HG03159 (cell line): ENCODE measurements around the gene COLGALT1.
"Not testable (repeated sequence)": the region's sequence is repeated elsewhere in the genome, so short reads cannot be mapped to it uniquely, and the experiment has no call there.

Experiments
- ATAC-seq: cut with Tn5 transposase; IDR thresholded peaks from one replicate; pipeline ENCODE4 v1.9.1; 2021; ENCODE audit warnings: mild to moderate bottlenecking, moderate library complexity; ENCODE audit not compliant: unreplicated experiment

The COLGALT1 gene

GRCh38 chr19:17532116-17532515 is 23.3 kb upstream of the COLGALT1 start:
- ATAC-seq: no peak

- no peak for ATAC-seq
Observed at GRCh38 chr19:17532557-17532956, 22.9 kb upstream of the COLGALT1 start.

- no peak for ATAC-seq
Observed at GRCh38 chr19:17534767-17535166, 20.7 kb upstream of the COLGALT1 start.

GRCh38 chr19:17536955-17537354 is 18.5 kb upstream of the COLGALT1 start:
- ATAC-seq: no peak

GRCh38 chr19:17538684-17539237 is 16.7 kb upstream of the COLGALT1 start:
- ATAC-seq: peak; percentile 17

GRCh38 chr19:17539238-17540117 is 16.0 kb upstream of the COLGALT1 start:
- peak; percentile 66 for ATAC-seq

- no peak for ATAC-seq
Observed at GRCh38 chr19:17540174-17540573, 15.3 kb upstream of the COLGALT1 start.

- ATAC-seq: no peak
Observed at GRCh38 chr19:17541184-17541759, 14.2 kb upstream of the COLGALT1 start.

- no peak for ATAC-seq
Observed at GRCh38 chr19:17542042-17542441, 13.4 kb upstream of the COLGALT1 start.

- ATAC-seq: no peak
Observed at GRCh38 chr19:17542793-17543582, 12.5 kb upstream of the COLGALT1 start.

- ATAC-seq: no peak
Observed at GRCh38 chr19:17543986-17544385, 11.5 kb upstream of the COLGALT1 start.

- no peak for ATAC-seq
Observed at GRCh38 chr19:17544418-17544817, 11.0 kb upstream of the COLGALT1 start.

- ATAC-seq: no peak
Observed at GRCh38 chr19:17548145-17548544, 7.3 kb upstream of the COLGALT1 start.

- ATAC-seq: no peak
Observed at GRCh38 chr19:17549085-17549740, 6.2 kb upstream of the COLGALT1 start.

- ATAC-seq: no peak
Observed at GRCh38 chr19:17550076-17550667, 5.3 kb upstream of the COLGALT1 start.

GRCh38 chr19:17552735-17553134 is 2.7 kb upstream of the COLGALT1 start:
- ATAC-seq: not testable (repeated sequence)

GRCh38 chr19:17553256-17553655 is 2.2 kb upstream of the COLGALT1 start:
- ATAC-seq: no peak

- ATAC-seq: no peak
Observed at GRCh38 chr19:17554968-17555479, 425 bp upstream of the COLGALT1 start.

GRCh38 chr19:17555929-17556813 is 722 bp downstream of the COLGALT1 start:
- ATAC-seq: peak; percentile 29
